Suprapubic skin (tissue), 3 donors: Measurements from ENCODE around the gene DNM3.

Experiments used
- POLR2AphosphoS5 ChIP-seq, 3 donors: sonication (generic); formaldehyde crosslinking; IDR thresholded peaks; one replicate each; pipeline ENCODE4 v1.6.1; 2017; ENCODE audit warnings: antibody characterized with exemption in 3 of 3
- TF ChIP-seq, protein P1 (sequence below), 2 donors: fragments of 200-600 bp in 1 of 2; fragments of 450-650 bp in 1 of 2; sonication (generic) in 1 of 2; IDR thresholded peaks; one replicate each; pipeline ENCODE4 v1.5.1; 2016 to 2019; ENCODE audit warnings: antibody characterized with exemption in 2 of 2, mild to moderate bottlenecking in 1 of 2, moderate library complexity in 1 of 2

DNA sequence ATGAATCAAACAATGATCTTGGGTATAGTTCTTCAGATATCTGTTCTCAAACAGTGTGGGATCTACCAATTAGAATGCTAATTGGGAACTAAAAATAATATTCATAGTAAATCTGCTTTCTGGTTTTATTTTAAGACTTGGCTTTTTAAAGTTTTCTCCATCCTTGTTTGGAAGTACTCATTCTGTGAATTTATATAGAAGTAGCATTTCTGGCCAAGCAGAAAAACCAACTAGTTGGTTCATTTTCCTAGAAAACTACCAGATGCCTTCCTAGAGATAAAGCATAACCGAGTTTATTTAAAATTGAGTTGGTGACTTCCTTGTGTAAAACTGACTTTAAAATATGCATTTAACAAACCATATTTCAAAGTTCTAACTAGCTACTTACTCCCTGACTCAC, 48.8 kb downstream of the DNM3 start:
- TF ChIP-seq, protein P1, sequence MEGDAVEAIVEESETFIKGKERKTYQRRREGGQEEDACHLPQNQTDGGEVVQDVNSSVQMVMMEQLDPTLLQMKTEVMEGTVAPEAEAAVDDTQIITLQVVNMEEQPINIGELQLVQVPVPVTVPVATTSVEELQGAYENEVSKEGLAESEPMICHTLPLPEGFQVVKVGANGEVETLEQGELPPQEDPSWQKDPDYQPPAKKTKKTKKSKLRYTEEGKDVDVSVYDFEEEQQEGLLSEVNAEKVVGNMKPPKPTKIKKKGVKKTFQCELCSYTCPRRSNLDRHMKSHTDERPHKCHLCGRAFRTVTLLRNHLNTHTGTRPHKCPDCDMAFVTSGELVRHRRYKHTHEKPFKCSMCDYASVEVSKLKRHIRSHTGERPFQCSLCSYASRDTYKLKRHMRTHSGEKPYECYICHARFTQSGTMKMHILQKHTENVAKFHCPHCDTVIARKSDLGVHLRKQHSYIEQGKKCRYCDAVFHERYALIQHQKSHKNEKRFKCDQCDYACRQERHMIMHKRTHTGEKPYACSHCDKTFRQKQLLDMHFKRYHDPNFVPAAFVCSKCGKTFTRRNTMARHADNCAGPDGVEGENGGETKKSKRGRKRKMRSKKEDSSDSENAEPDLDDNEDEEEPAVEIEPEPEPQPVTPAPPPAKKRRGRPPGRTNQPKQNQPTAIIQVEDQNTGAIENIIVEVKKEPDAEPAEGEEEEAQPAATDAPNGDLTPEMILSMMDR (IDR thresholded peaks at IDR 0.05): no peak
- no peak for TF ChIP-seq POLR2AphosphoS5 (IDR thresholded peaks at IDR 0.05)
